Raji (cell line): ENCODE measurements around the gene FOXD3.

Experiments used
- POLR2A ChIP-seq: IDR thresholded peaks from 2 replicates; pipeline ENCODE4 v1.6.1; 2011; ENCODE audit warnings: low read depth, low read length, control low read depth; ENCODE audit not compliant: insufficient read depth

The FOXD3 gene

GRCh38 chr1:63318201-63318979 lies 4.0 kb upstream of the FOXD3 start:
- no peak for TF ChIP-seq POLR2A

DNA sequence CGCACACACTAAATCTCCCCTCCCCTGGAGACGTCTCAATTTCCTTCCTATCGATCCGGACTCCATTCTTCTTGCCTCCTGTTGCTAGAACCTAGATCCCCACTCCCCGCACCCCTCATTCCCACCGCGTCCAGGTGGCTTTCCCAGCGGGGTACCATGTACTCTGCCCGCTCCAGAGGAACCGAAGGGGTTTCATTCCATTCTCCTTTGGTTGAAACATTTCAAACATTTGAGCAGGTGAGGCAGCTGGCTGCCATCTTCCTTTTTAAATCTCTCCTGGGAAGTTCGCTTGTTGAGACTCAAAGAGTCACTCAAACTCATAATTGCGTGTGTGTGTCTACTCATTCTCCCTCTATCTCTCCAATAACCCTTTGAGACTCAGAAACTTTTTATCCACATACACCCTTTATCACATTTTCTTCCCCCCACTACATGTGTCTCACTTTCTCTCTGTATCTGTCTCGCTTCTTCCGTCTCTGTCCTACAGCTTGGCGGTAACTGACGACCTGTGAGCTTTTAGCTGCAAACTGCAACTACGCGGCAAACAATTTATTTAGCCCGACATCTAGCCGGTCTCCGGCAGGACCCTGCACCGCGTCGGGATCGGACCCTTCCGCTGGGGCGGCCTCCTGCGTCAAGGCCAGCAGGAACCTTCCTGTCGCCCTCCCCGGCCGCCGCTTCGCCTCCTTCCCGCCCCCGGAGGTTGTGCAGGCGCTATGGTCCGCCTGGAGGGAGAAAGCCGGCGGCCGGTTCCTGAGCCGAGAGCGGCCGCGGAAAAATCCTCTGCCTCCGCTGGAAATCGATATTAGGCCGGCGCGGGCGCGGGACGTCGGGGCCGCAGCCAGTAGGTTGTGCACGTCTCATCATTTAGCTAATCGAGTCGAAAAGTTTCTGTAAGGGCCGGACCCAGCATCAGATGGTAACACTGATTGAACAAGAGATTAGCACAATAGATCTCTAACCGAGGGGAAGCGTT lies 3.0 kb upstream of the FOXD3 start:
- no peak for TF ChIP-seq POLR2A

- TF ChIP-seq POLR2A: no peak
These were observed 2.2 kb upstream of the FOXD3 start for GRCh38 chr1:63320022-63320721.

GRCh38 chr1:63321066-63321784 lies 1.1 kb upstream of the FOXD3 start:
- TF ChIP-seq POLR2A: no peak

DNA sequence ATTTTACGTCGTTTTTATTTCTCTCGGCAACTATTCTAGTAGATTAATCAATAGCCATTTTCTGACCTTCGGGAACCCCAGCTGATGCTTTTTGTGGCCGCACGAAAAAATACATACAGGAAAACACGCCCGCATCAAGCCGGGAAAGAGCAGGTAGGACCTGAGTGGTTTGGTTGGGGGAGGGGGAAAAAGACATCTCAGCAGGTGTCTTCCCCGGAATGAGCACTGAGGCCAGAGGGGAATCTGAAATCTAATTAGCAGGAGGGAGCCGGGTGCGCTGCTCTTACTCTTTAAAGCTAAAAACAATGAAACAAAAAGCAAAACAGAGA lies 618 bp upstream of the FOXD3 start:
- TF ChIP-seq POLR2A: no peak

- TF ChIP-seq POLR2A: no peak
These were observed 837 bp downstream of the FOXD3 start for GRCh38 chr1:63322944-63323864.

- no peak for TF ChIP-seq POLR2A
These were observed 1.8 kb downstream of the FOXD3 start for GRCh38 chr1:63323865-63324778.

DNA sequence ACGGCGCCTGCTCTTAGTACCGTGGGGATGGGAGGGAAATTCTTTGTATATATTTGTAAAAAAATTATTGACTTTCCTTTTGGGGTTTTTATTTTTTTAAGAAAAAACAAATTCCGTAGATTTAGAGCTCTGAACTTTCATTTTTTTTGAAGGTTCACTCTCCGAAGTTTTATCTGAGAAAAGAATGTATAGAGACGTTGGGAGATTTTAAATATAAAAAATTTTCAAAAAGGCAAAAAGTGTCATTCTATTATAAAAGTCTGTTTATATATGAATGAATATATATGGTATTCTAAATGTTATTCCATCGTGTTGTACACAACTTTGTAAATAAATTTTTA lies 2.4 kb downstream of the FOXD3 start:
- no peak for TF ChIP-seq POLR2A

DNA sequence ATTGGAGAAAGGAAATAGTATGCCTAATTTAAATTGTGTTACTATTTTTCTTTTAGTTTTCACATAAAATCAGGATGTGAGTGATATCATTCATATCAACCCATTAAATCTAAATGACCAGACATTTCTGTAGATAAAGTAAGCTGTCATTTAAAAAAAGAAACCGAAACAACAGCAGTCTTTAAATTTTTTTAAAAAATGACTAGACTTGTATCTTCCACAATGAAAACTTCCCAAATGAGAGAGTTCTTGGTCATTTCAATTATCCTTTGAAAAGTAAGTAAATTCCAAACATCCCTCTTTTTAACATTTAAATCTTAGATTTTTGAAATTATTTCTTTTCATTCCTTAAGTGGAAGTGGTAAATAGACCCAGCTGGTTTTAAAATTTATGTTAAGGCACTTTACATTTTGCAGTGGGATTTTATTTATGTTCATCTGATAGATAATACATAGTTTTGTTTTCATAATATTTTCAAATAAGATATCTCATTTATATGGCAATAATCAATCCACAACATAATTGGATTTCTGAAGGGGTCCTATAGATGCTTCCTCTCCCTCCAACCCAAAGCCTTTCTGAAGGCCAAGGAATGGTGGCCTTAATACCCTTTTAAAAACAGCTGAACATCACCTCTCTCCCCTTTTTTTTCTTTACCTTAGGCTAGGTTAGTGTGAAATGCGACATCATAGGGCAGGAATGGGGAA lies 3.1 kb downstream of the FOXD3 start:
- TF ChIP-seq POLR2A: no peak

- TF ChIP-seq POLR2A: no peak
These were observed 3.7 kb downstream of the FOXD3 start for GRCh38 chr1:63326106-63326472.

DNA sequence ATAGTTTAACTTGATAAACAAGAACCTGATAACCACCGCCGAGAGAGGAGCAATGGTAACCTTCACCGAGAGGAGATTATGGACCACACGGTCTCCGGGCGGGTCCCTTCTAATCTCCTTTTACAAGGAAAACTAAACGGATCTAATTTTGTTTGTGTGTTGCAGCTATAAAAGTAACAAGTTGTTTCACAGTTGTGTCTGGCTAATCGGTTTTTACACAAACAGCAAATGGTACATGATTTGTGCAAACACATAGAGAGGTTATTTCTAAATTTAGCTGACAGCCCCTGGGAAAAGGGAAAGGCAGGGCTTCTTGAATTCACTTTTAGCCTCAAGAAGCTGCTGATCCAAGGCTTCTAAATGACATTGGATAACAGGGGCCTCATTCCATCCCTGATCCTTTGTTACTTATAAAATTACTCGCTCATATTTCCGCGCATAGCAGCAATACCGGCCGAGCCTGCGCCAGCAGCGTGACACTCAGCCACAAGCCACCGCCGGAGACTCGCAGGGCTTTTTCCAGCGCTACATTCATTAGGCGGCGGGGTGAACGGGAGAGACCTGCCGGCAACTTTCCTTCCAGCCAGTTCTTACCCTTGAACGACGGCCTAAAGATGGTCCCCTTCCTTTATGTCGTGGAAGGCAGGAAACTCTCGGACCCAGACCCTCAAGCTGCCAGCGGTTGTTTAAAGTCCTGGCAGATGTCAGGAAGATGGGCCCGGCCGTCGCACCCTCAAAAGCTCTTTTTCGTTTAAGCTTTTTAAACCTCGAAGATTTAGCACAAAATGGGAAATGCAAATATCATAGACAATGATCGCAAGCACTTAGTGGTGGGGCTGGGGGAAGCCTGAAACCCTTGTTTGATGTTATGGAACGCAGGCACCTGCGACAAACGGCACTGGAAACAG lies 4.4 kb downstream of the FOXD3 start:
- TF ChIP-seq POLR2A: no peak
